GM12875 (cell line): Measurements from ENCODE around the gene USP47.

ENCODE experiments used
- H3K4me3 ChIP-seq: one replicate; pipeline ENCODE4 v1.5.1; 2011; ENCODE audit warnings: low read depth, low read length, control low read depth
- TF ChIP-seq, protein P1 (sequence below): IDR thresholded peaks from 2 replicates; pipeline ENCODE4 v1.5.1; 2011; ENCODE audit warnings: low read depth, mild to moderate bottlenecking, control low read depth, inconsistent platforms, low read length, moderate library complexity, borderline replicate concordance; ENCODE audit not compliant: insufficient read depth

Gene USP47

GRCh38 chr11:11944444-11944843 lies 102.7 kb downstream of the USP47 start:
- TF ChIP-seq, protein P1, sequence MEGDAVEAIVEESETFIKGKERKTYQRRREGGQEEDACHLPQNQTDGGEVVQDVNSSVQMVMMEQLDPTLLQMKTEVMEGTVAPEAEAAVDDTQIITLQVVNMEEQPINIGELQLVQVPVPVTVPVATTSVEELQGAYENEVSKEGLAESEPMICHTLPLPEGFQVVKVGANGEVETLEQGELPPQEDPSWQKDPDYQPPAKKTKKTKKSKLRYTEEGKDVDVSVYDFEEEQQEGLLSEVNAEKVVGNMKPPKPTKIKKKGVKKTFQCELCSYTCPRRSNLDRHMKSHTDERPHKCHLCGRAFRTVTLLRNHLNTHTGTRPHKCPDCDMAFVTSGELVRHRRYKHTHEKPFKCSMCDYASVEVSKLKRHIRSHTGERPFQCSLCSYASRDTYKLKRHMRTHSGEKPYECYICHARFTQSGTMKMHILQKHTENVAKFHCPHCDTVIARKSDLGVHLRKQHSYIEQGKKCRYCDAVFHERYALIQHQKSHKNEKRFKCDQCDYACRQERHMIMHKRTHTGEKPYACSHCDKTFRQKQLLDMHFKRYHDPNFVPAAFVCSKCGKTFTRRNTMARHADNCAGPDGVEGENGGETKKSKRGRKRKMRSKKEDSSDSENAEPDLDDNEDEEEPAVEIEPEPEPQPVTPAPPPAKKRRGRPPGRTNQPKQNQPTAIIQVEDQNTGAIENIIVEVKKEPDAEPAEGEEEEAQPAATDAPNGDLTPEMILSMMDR = no peak
- H3K4me3 ChIP-seq = no peak overlapping the region

DNA sequence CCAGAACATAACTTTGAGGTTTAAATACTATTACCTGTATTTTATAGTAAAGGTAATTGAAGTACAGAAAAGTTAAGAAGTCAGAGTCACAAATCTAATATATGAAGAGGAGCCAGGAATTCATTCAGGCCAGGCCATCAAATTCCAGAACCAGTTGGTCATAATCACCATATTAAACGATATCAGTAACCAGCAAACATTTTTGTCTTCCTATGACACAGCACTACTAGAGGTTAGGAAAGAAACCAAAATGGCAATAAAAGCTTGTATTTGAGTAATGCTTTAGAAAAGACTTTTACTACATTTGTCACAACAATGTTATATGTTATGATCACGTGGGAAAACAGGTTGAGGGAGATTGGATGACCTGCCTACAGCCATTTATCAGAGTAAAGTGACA lies 104.4 kb downstream of the USP47 start:
- TF ChIP-seq, protein P1 = no peak
- H3K4me3 ChIP-seq = no peak overlapping the region

GRCh38 chr11:11946878-11947277 lies 105.1 kb downstream of the USP47 start:
- no peak overlapping the region for H3K4me3 ChIP-seq
- TF ChIP-seq, protein P1 = no peak

DNA sequence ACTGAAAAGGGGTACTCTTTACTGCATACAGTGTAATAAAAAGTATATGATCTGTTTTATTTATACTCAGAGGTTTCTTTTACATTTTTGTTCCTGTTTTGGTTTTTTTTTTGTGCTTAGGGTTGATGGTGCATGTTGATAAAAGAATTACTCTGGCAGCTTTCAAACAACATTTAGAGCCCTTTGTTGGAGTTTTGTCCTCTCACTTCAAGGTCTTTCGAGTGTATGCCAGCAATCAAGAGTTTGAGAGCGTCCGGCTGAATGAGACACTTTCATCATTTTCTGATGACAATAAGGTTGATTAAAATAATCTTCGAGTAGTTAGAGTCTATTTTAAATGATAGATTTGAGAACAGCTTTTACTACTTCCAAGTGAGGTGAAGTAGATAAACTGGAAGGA lies 106.1 kb downstream of the USP47 start:
- TF ChIP-seq, protein P1 = no peak
- H3K4me3 ChIP-seq = no peak overlapping the region

GRCh38 chr11:11948242-11948947 lies 106.6 kb downstream of the USP47 start:
- TF ChIP-seq, protein P1 = no peak
- no peak overlapping the region for H3K4me3 ChIP-seq

DNA sequence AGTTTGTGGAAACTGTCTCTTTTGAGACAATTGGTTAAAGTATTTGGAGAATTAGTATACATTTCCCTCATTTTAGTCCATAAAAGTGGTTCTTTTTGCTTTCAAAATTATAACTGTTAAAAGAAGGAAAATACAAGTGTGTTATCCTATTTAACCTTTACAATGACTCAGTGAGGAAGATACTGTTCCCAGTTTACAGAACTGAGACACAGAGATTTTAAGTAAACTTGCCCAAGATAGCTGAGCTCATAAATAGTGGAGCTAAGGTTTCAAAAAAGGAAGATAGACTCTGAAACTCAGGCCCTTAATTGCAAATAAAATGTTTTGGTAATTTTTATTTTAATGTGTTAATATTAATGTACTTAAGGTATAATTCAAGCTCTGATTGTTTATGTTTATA lies 107.7 kb downstream of the USP47 start:
- TF ChIP-seq, protein P1 = no peak
- H3K4me3 ChIP-seq = no peak overlapping the region

DNA sequence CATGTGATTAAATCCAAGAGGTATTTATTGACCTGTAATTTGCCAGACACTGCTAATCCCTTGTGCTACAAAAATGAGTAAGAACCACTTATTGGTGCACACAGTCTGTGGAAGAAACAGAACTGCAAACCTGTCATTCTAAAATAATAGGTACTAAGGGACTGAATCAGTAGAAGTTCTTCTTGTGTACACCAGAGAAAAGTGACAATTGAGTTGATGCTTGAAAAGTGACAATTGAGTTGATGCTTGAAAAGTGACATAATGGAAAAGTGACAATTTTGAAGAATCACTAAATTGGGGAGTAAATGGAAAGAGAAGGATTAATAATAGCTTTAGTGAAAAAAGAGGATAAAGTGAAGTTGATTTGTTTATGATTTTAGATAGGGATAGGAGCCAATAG lies 110.3 kb downstream of the USP47 start:
- no peak overlapping the region for H3K4me3 ChIP-seq
- TF ChIP-seq, protein P1 = no peak
